Measurements from ENCODE around the gene SH3YL1. TPM values are rescaled to one million over a fixed set of nuclear protein-coding genes. Genes with fewer than 3 reads are reported as not detected.

Gene SH3YL1
- total and polyA plus RNA-seq, 2 experiments from 2014 or later: 15.8 to 35.1 TPM

DNA sequence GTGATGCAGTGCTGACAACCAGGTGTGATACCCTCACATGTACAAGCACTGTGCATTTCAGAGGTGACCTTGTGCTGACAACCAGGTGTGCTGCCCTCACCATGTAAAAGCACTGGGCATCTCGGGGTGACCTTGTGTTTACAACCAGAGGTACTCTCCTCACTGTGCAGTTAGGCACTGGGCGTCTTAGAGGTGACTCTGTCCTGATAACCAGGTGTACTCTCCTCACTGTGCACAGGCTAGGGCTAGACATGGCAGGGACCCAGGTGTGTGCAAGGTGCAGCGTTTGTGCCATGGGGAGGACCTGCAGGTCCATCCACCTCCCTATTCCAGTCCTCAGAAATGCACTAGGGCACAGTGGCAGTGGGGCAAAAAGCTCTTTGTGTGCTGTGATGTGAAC is 32.5 kb upstream of the SH3YL1 start:
- TF ChIP-seq, protein P1, sequence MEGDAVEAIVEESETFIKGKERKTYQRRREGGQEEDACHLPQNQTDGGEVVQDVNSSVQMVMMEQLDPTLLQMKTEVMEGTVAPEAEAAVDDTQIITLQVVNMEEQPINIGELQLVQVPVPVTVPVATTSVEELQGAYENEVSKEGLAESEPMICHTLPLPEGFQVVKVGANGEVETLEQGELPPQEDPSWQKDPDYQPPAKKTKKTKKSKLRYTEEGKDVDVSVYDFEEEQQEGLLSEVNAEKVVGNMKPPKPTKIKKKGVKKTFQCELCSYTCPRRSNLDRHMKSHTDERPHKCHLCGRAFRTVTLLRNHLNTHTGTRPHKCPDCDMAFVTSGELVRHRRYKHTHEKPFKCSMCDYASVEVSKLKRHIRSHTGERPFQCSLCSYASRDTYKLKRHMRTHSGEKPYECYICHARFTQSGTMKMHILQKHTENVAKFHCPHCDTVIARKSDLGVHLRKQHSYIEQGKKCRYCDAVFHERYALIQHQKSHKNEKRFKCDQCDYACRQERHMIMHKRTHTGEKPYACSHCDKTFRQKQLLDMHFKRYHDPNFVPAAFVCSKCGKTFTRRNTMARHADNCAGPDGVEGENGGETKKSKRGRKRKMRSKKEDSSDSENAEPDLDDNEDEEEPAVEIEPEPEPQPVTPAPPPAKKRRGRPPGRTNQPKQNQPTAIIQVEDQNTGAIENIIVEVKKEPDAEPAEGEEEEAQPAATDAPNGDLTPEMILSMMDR (IDR thresholded peaks at IDR 0.05; ENCODE audit: low read depth, low read length): no peak
- no peaks in the 10 kb centered on the region for H3K9me3 ChIP-seq (ENCODE audit: low read depth)
- no peak for DNase-seq (ENCODE audit: low read depth in 1 of 2, low spot score in 1 of 2)

DNA sequence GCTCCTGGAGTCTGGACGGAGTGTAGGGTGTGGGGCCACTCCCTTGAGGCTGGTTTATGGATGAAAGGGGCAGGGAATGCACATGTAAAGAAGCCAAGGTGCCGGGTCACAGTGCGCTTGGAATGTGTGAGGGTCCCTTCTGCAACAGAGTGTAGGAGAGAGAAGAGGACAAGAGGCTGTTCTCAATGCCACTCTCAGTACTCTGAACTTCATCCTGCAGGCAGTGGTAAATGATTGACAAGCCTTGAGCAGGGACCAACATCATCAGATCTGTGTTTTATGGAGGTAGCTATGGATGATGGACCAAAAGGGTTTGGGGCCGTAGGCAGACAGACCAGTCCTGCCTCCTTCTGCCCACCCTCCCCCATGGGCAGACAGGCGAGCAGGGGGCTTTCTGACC is 31.3 kb upstream of the SH3YL1 start:
- Histone ChIP-seq H3K36me3 (no peaks in the 10 kb centered on the region), H3K4me1 (ENCODE audit: low read depth) (no peaks in the 10 kb centered on the region), H3K4me3 (no peak overlapping the region), H3K9me3 (ENCODE audit: low read depth) (no peaks in the 10 kb centered on the region), H3K27me3 (peaks cover 54% of the 10 kb centered on the region), H3K27ac (no peak overlapping the region)
- no peak for DNase-seq (ENCODE audit: low read depth in 1 of 2, low spot score in 1 of 2)
- TF ChIP-seq, protein P1 (IDR thresholded peaks at IDR 0.05; ENCODE audit: low read depth, low read length): no peak

More for the DNA sequence above, 32.5 kb upstream of the SH3YL1 start:
- Histone ChIP-seq H3K4me3 (no peak overlapping the region), H3K27me3 (peaks cover 42% of the 10 kb centered on the region), H3K27ac (no peak overlapping the region), H3K4me1 (ENCODE audit: low read depth) (no peaks in the 10 kb centered on the region), H3K36me3 (no peaks in the 10 kb centered on the region)

GRCh38 chr2:290090-290722 is 26.4 kb upstream of the SH3YL1 start:
- no peaks in the 10 kb centered on the region for H3K36me3 ChIP-seq
- H3K4me3 ChIP-seq: peak overlapping the region; percentile 25
- DNase-seq (ENCODE audit: low read depth in 1 of 2, low spot score in 1 of 2): peak; percentile 79 to 83
- H3K9me3 ChIP-seq (ENCODE audit: low read depth): no peaks in the 10 kb centered on the region
- H3K27ac ChIP-seq: no peak overlapping the region
- H3K27me3 ChIP-seq: peaks cover 80% of the 10 kb centered on the region
- peaks cover 7% of the 10 kb centered on the region for H3K4me1 ChIP-seq (ENCODE audit: low read depth)
- TF ChIP-seq, protein P1 (IDR thresholded peaks at IDR 0.05; ENCODE audit: low read depth, low read length): peak; percentile 91

- Histone ChIP-seq H3K27ac (no peak overlapping the region), H3K27me3 (peaks cover 84% of the 10 kb centered on the region), H3K4me3 (peak overlapping the region; percentile 25), H3K4me1 (ENCODE audit: low read depth) (peaks cover 7% of the 10 kb centered on the region), H3K36me3 (no peaks in the 10 kb centered on the region), H3K9me3 (ENCODE audit: low read depth) (no peaks in the 10 kb centered on the region)
- DNase-seq (ENCODE audit: low read depth in 1 of 2, low spot score in 1 of 2): peak; percentile 9 to 25
- TF ChIP-seq, protein P1 (IDR thresholded peaks at IDR 0.05; ENCODE audit: low read depth, low read length): no peak
Observed at GRCh38 chr2:289362-290089, 25.7 kb upstream of the SH3YL1 start.

DNA sequence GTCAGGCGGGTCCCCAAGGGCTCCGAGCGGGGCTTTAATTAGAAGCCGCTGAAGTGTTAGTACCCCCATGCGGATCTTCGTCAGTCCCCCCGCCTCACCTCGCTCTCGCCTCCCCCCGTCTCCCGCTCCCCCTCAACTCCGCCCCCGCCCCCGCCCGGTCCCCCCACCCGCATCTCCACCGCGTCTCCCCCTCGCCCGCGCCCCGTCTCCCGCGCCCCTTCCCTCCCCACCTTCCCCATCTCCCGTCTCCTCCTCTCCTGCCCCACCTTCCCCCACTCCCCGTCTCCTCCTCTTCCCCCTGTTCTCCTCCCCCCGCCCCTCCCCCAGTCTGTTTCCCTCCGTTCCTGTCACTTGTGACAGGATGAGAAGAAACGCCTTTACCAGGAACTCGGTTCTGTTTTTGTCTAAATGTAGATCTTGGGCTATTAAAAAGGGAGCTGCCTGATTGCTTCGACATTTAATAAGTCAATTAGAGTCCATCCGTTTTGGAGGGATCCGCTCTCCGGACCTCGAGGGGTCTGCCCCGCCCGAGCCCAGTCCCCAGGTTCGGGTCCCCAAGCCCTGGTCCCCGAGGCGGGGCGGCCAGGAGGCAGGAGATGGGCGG is 25.0 kb upstream of the SH3YL1 start:
- Histone ChIP-seq H3K27ac (no peak overlapping the region), H3K27me3 (peaks cover 88% of the 10 kb centered on the region)
- DNase-seq (ENCODE audit: low read depth in 1 of 2, low spot score in 1 of 2): no peak

More for the DNA sequence above, 25.0 kb upstream of the SH3YL1 start:
- TF ChIP-seq, protein P1 (IDR thresholded peaks at IDR 0.05; ENCODE audit: low read depth, low read length): no peak
- no peaks in the 10 kb centered on the region for H3K36me3 ChIP-seq
- no peaks in the 10 kb centered on the region for H3K9me3 ChIP-seq (ENCODE audit: low read depth)
- H3K4me1 ChIP-seq (ENCODE audit: low read depth): peaks cover 7% of the 10 kb centered on the region
- H3K4me3 ChIP-seq: peak overlapping the region; percentile 25

All from cardiac muscle cell (in vitro differentiated cells and primary cell).